HG02970 (cell line): ENCODE data around the gene ULK1.
A peak's percentile ranks its signal among the peaks of the same experiment; 100 is the strongest.

ENCODE experiments used
- ATAC-seq: cut with Tn5 transposase; IDR thresholded peaks from one replicate; pipeline ENCODE4 v1.9.1; 2021; ENCODE audit warnings: mild to moderate bottlenecking, moderate library complexity, moderate number of reproducible peaks; ENCODE audit not compliant: unreplicated experiment, low FRiP score

ULK1 gene

DNA sequence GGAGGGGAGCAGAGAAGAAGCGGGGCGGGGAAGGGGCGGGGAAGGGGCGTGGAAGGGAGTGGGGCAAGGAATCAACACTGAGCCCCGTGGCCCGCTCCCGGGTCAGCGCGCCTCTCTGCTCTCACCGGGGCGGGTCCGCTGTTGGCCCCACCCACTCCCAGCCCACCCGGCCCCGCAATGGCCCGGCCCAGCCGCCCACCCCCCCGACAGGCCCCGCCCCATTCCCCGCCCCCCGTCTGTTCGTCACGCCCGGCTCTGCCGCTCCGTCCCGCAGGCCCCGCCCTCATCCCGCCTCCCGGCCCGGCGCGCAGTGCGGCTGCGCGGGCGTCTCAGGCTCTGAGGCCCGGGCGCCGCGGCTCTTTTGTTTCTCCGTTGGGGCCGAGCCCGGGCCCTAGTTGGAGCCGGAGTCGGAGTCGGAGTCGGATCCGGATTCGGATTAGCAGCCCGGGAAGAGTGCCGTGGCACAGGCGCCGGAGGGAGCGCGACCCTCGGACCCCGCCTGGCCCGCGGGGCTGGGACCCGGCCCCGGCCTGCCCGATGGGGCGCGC is at the start of gene ULK1:
ULK1 (plus strand) TSS at position 310 of the 548 bp plus-strand sequence. CDS start 380 bp downstream, outside the sequence.
- peak; percentile 77 for ATAC-seq

DNA sequence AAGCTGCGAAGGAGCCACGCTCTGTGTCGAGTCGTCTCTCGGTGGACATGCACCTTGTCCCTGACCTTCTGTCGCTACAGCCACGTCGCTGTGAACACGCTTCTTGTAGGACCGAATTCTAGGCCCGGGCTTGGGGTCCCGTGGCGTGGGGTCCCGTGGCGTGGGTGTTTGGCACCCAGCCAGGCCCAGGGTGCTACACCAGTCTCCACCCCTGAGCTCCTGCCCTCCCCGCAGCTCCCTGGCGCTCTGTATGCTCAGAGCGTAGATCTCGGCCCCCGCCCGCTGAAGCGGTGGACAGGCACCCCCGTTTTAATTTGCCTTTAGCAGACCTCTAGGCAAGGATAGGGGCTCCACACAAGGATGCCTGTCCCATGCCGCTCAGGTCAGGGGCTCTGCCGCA is 49.8 kb upstream of the ULK1 start:
- no peak for ATAC-seq

DNA sequence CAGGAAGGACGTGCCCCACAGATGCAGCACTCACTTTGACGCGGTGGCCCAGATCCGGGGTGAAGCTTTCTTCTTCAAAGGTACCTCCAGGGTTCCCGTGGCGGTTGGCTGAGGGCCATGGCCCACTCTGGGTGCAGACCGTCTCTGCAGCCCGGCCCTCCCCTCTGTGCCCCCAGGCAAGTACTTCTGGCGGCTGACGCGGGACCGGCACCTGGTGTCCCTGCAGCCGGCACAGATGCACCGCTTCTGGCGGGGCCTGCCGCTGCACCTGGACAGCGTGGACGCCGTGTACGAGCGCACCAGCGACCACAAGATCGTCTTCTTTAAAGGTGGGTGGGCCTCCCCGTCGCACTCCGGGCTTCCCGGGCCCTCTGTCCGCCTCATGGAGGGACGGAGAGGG is 49.3 kb upstream of the ULK1 start:
- ATAC-seq: no peak

DNA sequence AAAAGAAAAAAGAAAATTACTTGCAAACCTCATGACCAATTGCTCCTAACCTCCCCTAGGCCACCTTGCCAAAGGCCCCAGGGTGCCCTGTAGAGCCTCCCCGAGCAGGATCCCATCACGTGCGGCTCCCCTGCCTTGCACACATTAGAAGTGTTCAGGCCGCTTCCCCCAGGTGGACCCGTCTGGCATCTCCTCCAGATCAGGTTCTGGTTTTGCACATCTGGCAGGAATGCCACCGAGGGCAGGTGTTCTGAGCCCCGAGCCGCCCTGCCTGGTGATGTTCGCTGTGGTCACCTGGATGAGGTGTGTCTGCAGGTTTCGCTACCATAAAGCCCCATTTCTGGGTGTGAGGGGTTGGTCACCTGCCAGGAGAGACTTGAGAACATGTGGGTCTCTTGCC is 47.0 kb upstream of the ULK1 start:
- no peak for ATAC-seq

DNA sequence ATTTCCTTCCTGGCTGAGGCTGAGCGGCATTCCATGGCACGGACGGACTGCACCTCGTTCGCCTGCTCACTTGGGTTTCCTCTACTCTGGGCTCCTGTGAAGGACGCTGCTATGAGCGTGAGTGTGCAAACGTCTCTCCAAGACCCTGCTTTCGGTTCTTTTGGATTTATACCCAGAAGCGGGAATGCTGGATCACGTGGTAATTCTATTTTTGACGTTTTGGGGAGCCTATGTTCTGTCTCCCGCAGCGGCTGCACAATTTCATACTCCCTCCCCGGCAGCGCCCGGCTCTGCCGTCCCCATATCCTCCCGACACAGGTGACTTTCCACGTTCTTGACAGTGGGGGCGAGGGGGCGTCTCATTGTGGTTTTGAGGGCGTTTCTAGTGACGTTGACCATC is 45.7 kb upstream of the ULK1 start:
- no peak for ATAC-seq

DNA sequence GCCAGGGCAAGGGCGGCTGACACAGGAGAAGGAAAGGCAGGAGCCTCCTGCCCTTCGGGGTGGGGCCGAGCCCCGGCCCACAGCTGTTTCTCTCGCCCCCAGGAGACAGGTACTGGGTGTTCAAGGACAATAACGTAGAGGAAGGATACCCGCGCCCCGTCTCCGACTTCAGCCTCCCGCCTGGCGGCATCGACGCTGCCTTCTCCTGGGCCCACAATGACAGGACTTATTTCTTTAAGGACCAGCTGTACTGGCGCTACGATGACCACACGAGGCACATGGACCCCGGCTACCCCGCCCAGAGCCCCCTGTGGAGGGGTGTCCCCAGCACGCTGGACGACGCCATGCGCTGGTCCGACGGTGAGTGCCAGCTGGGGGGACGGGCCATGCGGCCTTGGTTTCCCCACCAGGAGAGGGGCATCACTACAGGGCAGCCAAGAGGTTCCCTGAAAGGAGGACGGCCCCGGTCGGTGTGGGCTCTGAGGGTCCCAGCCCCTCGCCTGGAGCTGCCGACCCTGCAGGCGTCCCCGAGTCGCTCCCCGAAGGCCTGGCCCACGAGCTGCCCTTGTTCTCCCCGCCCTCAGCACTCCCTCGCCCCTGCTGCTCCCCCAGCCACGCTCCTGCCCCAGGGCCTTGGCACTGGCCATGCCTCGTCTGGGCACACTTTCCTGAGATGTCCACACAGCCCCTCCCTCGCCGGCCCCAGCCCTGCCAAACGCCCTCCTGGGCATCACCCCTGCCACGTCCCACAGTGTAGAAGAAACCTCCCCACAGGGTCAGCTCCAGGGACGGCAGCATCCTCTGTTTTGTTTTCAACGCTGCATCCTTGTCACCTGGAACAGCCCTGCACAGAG is 44.5 kb upstream of the ULK1 start:
- ATAC-seq: no peak

DNA sequence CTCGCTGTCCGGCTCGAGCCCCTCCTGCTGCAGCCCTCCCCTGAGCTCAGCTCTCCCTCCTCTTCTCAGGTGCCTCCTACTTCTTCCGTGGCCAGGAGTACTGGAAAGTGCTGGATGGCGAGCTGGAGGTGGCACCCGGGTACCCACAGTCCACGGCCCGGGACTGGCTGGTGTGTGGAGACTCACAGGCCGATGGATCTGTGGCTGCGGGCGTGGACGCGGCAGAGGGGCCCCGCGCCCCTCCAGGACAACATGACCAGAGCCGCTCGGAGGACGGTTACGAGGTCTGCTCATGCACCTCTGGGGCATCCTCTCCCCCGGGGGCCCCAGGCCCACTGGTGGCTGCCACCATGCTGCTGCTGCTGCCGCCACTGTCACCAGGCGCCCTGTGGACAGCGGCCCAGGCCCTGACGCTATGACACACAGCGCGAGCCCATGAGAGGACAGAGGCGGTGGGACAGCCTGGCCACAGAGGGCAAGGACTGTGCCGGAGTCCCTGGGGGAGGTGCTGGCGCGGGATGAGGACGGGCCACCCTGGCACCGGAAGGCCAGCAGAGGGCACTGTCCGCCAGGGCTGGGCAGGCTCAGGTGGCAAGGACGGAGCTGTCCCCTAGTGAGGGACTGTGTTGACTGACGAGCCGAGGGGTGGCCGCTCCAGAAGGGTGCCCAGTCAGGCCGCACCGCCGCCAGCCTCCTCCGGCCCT is 43.4 kb upstream of the ULK1 start:
- no peak for ATAC-seq

DNA sequence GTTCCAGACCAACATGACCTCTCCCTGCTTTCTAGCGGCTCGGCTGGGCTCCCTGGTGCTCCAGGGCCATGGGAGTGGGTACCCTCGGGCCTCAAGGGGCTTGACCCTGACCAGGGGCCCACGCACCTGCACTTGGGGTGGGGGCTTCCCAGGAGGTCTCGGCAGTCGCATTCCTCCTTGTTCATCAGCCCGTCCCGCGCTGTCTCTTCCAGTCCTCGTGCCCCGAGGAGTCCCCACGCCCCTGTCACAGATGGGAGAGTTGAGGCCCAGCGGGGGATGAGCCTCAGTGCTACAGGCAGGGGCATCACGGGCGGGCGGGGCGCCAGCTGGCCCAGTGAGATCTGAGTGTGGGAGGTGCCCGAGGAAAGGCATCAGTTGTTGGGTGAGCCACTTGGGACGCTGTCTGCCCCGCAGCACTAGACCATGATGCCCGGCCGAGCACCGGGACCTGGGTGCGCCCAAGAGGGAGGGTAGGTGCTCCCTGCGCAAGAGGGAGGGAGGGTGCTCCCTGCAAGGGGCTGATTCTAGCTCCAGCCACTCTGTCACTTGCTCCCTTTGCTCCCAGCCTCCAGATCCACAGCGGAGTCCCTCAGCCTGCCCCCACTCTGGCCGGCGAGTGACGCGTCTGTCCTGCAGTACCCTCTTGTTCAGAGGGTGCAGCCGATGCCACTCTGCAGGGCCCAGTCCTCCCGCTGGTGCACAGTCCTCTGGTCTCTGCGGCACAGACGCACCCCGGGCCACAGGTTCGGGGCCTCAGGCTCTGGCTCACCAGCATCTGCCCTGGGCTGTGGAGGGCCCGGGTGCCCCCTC is 42.5 kb upstream of the ULK1 start:
- ATAC-seq: no peak

DNA sequence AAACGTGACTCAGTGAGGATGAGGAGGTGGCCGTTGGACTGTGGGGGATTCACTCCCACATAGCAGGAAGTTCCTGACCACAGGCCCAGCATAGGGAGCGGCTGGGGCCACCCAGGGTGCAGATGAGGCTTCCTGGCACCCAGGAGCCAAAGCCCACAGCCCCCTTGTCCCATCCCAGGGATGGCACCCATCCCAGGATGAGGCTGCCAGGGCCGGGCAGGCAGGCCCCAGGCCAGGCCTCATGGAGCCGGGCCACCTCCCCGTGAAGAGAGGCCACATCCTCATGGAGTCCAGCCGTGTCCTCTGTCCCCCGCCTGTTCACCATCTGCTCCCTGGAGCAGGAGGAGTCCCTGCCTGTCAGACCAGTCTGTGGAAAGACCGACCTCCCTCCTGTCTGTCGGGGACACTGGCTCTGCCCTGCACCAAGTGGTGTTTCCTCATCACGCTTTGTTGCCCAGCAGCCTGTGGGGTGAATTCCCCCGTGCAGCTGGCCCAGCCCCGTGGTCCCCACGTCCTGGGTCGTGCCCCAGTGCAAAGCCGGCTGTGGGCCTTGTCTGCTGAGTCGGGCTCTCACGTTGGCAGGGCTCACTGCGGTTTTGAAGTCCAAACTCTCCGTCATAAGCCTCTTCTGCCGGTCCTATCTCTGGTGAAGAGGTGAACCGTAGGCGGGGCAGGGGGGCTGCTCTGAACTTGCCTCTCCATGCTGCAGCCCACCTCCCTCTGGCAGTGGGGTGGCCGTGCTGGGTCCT is 41.7 kb upstream of the ULK1 start:
- ATAC-seq: no peak

DNA sequence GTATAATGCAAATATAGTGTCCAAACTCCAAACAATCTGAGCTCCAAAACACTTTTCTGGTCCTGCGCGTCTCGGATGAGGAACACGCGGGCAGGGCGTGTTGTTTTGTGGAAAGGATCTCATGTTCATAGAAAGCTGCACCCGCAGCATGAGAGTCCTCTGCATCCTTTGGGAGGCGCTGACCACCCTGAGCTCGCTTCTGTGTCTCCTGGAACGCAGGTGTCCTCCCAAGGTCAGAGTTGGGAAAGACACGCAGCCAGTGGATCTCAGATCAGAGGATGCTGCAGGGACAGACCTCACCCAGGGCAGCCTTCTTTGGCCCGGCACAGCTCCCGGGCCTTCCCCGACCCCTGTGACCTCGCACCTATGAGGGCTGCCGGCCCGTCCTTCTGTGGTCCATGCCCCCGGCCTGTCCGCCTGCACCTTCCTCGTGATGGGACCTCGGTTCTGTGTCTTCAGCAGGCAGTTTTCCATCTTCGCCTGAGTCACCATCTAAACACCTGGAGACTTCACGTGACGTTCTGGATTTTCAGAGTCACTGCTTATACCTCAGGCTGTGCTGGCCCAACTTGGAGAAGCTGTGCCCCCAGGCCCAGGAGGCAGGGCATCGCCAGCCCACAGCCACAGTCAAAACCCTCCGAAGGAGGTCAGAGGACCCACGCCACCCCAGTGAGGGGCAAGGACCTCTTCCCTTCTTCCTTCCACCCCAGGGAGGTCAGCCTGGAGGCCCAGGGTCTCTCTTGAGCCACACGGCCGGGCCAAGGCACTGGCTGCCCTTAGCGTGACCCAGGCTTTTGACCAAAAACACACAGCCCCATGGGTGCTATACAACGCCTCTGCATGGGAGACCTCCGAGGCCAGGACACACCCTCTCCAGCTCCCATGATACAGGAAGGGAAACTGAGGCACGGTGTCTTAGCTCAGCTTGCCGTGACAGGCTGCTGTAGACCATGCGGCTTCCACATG is 40.3 kb upstream of the ULK1 start:
- no peak for ATAC-seq

DNA sequence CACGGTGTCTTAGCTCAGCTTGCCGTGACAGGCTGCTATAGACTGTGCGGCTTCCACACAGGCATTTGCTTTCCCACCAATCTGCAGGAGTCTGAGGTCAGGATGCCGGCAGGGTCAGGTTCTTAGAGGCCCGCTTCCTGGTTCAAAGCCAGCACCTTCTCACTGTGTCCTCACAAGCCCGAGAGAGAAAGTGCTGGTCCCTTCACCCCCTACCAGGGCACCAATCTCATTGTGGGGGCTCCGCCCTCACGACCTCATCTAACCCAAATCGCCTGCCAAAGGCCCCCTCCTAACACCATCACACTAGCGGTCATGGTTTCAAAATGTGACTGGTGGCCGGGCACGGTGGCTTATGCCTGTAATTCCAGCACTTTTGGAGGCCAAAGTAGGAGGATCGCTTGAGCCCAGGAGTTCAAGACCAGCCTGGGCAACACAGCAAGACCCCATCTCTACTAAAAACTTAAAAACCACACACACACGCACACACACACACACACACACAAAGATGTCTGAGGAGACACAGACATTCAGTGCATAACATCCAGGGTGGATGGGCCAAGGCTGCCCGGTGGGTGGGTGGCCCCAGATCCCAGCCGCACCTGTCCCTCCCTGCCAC is 39.5 kb upstream of the ULK1 start:
- ATAC-seq: no peak

DNA sequence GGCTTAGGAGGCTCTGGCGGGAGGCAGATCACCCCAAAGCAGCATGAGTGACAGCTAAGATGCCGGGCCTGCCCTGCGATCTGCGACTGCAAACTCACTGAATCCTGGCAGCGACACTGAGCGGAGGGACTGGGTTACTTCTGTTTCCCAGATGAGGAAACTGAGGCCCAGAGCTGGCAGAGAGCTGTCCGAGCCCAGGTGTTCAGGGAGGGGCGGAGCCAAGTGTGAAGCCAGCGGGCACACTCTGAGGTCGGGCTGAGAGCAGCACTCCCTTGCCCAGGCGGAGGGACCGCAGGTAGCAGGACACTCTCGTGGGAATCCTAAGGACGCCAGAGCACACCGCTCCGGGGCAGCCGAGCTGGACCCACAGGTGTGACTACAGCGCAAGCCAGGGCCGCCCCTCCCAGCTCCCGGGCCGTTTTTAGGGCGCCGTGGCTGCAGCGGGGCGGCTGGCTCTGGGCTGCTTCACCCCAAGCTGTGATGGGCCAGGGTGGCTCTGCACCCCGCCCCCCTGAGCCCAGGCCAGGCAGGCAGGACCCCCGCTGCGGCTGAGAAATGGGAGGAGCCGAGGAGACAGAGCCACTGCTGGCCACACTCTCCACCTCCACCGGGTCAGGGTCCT is 38.8 kb upstream of the ULK1 start:
- no peak for ATAC-seq

DNA sequence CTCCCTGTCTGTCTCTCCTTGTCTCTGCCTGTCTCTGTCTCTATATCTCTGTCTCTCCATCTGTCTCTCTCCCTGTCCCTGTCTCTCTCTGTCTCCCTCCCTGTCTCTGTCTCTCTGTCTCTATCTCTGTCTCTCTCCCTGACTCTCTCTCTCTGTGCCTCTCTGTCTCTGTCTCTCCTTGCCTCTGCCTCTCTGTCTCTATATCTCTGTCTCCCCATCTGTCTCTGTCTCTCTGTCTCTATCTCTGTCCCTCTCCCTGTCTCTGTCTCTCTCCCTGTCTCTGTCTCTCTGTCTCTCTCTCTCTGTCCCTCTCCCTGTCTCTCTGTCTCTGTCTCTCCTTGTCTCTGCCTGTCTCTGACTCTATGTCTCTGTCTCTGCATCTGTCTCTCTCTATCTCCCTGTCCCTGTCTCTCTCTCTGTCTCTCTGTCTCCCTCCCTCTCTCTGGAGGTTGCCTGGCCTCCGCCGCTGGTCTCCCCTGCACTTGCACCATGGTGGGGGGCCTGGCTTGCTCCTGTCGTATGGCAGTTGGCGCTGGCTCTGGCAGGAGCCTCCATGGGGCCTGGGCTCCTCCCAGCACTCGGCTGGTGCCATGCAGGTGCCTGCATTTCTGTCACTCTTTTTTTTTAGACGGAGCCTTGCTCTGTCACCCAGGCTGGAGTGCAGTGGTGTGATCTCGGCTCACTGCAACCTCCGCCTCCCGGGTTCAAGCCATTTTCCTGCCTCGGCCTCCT is 37.9 kb upstream of the ULK1 start:
- no peak for ATAC-seq

DNA sequence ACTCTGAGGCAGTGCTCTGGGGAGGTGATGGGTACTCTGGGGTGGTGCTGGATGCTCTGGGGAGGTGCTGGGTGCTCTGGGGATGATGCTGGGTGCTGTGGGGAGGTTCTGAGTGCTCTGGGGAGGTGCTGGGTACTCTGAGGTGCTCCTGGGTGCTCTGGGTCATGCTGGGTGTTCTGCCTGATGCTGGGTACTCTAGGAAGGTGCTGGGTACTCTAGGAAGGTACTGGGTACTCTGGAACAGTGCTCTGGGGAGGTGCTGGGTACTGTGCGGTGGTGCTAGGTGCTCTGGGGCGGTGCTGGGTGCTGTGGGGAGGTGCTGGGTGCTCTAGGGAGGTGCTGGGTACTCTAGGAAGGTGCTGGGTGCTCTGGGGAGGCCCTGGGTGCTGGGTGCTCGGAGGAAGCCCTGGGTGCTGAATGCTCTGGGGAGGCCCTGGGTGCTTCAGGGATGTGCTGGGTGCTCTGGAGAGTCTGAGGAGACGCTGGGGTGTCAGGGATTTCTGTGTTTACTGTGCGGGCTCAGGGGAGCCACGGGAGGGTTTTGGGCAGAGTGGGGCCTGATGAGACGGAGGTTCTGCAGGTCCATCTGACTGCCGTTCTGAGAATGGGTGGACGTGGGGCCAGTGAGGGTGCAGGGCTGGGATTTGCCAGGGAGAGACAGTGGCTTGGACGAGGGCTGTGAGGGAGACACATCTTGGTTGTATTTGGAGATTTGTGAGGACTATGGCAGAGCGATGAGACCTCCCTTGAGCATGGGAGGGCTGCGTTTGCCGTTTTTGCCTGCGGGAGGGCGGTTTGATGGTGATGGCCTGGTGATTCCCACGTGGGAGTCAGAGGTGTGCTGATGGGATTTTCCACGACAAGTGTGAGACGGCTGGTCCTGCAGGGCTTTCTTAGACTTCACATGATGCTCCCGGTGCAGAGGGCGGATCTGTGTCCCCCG is 36.2 kb upstream of the ULK1 start:
- ATAC-seq: no peak

DNA sequence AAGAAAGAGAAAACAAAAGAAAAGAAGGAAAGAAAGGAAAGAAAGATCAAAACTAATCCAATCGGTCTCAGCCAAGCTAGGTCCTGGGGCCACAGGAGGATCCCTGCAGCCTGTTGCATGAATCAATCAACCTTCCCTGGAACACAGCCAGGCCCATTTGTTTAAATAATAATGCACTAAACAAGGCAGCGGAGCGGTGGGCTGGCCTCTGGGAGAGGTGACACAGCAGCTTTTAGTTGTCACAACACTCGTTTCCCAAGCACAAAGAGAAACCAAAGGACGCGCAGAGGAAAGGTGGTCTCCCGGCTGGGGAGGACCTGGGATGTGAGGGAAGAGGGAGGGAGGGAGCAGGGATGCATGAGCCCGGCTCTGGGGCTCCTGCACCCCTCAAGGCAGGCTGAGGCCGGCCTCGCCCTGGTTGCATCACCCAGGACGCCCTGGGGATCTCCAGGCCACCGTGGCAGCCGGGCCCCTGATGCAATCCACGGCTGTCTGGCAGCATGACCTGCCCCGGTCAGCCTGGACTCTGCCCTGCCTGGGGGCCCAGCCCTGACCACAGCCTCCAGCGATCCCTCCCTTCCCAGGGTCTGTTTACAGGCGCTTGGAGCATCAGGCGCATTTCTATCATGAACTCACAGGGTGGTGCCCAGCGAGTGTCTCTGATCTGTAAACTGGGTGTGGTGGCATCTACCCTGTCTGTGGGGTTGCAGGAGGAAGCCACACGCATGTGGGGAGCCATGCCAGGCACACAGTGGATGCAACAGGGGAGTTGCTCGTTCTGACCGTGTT is 33.8 kb upstream of the ULK1 start:
- ATAC-seq: no peak
